GM18868 (cell line): ENCODE results near the gene TCF7L1.
"Not testable (repeated sequence)": the region's sequence is repeated elsewhere in the genome, so short reads cannot be mapped to it uniquely, and the experiment has no call there.

Experiments used
- ATAC-seq: cut with Tn5 transposase; IDR thresholded peaks from one replicate; pipeline ENCODE4 v1.9.1; 2021; ENCODE audit warnings: mild to moderate bottlenecking, moderate library complexity; ENCODE audit not compliant: unreplicated experiment

The TCF7L1 gene

DNA sequence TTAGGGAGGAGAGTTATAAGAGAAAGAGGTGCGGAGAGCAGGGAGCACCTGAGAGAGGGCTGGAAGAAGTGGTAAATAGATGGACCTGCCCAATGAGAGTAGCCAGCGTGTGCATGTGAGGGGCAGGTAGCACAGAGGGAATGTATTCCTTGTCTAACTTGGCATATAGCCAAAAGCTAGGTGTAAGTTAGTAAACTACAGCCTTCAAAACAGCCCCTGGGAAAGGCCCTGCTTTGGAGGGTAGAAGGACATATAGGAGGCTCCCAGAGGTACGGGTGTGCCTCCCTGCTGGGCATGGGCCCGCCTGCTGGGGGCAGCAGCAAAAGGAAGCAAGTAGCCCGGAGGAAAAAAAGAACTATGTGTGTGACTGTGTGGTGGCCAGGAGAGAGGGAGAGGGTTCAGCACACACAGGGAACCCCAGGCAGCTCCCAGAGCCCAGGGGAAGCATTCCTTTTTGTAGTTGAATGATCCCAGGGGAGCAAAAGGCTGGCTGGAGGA is 48.0 kb downstream of the TCF7L1 start:
- ATAC-seq: no peak

DNA sequence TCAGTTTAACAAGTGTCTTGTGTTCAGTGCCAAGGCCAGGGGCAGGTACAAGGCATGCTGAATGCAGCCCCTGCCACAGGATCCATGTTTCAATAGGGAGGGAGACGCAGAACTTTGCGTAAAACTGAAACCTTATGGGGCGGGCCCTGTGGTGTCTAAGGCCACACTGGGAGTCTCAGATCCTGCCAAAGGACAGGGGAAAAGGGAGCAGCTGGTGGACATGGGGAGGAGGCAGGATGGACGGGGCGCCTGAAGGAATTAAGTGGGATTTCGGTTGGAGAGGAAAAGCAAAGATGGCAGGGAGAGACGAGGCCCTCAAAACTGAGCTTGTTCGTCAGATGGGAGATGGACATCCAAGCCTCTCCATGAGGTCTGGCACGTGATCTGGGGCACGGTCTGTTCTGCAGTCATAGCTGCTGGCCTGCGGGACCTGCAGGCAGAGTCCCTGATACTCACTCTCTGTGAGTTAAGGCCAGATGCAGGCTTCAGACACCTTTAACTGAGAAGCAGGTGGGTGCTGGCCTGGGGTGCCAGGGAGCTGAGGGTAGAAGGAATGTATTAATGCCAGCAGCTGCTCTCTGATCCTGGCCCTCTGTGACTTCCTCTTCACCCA is 48.8 kb downstream of the TCF7L1 start:
- ATAC-seq: no peak

DNA sequence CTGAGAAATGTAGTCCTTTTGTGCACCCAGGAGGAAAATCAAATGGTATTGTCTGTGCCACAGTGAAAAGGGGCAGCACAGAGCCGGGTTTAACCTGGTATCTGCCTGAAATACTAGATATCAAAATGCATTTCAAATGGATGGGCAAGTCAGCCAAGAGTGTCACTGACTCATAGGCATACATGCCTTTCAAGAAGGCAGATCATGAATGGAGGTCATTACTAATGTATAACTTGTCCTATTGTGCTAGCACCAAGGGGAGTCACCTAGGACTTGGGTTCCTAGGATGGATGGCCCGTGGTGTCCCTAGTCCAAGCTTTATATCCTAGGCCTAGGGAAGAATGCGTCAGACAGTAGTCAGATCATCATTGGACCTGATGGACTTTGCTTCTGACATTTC is 49.9 kb downstream of the TCF7L1 start:
- no peak for ATAC-seq

DNA sequence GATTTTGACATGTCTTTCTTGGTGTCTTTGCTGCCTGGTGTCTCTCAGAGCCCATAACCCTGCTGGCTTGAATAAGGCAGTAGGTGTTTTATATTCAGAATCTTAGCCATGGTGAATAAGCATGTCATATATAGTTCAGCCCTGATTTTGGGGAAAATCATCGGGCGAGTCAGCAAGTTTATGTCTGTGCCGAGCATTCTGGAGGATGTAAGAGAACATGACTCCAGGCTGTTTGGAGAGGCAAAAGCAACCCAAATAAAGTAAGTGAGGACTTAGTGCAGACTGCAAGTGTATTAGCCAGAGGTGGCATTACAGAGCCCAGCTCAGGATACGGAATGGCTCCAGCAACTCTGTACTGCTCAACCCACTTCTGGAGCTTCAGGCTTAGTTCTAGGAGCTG is 50.3 kb downstream of the TCF7L1 start:
- no peak for ATAC-seq

DNA sequence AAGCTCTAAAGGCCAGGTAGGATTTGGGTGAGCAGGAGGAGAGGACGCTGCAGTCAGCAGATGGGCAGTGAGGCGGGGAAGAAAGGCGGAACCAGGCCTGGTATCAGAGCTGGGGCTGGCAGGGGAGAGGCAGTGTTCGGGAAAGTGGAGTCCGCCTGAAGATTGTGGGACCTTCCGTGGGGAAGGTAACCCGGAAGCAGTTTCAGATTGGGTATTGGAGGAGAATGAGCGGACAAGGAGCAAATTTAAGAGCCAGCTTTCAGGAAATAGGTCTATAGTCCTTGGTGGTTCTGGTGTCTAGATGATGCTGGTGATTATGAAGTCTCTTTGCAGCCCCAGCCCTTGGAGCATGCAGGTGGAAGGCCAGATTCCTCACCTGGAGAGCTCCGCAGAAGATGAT is 51.0 kb downstream of the TCF7L1 start:
- ATAC-seq: no peak

DNA sequence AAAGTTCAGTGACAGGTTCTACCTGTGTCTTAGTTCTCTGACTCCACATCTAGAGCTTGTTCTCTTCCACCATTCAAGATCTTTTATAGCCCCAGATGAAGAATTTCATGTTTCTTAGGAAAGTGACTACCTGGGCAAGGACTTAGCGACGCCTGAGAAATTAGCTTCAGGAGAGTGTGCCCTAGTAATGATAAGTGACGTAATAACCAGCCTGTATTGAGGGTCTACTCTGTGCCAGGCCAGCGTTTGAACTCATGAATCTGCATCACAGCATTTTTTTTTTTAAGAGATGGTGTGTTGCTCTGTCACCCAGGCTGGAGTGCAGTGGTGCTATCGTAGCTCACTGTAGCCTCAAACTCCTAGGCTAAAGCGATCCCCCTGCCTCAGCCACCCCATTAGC is 51.8 kb downstream of the TCF7L1 start:
- no peak for ATAC-seq

DNA sequence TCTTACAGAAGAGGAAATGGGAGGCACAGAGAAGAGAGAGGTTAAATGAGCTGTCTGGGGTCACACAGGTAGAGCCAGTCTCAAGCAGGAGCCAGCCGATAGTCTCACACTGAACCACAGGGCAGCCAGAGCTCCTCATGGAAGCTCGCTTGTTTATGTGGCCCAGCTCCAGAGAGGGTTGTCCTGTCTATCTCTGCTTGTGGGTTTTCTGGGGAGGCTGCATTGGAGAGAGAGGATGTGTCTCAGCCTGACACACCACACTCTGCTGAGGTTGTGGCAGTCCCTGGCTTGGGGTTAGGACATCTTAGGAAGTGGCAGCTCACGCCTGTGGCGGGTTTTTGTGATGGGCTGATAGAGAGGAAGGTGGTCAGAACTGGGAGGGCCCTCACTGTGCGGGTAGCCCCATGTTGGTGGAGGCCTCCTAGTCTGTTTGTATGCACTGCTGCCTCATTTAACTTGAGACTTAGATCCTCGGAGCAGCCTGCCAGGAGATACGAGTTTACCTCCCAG is 52.3 kb downstream of the TCF7L1 start:
- no peak for ATAC-seq

DNA sequence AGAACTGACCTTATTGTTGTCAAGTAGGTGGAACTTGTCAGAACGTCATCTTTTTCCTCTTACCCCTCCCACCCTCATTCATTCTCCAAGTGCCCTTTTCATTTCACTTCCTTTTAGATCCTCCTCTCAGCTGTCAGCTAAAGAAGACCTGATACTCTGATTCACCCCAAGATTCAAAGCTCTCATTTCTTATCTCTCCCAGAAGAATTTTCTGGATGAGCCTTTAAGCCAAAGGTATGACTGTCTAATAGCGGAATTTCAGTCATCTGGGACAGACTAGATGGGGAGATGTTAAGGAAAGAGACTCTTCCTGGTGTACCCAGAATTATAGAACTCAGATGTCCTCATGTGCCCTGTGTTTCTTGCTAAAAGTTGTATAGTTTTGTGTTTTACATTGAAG is 53.9 kb downstream of the TCF7L1 start:
- ATAC-seq: no peak

DNA sequence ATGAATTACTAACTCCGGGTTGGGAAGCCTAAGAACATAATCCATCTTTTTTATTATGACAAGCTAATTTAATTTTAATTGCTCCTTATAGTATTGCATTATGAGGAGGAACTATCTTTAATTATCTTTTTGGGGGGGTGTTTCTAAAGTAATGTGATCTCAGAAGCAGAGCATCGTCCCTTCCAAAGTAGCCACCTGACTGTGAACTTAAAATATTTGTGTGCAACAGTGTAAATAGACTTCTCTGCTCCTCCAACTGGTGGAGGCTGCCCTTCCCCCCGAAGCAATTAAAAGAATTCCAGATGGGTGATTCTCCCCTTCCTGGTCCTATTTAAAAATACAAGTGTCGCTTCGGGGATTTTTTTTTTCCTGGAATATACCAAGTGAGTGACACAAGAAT is 55.7 kb downstream of the TCF7L1 start:
- no peak for ATAC-seq

DNA sequence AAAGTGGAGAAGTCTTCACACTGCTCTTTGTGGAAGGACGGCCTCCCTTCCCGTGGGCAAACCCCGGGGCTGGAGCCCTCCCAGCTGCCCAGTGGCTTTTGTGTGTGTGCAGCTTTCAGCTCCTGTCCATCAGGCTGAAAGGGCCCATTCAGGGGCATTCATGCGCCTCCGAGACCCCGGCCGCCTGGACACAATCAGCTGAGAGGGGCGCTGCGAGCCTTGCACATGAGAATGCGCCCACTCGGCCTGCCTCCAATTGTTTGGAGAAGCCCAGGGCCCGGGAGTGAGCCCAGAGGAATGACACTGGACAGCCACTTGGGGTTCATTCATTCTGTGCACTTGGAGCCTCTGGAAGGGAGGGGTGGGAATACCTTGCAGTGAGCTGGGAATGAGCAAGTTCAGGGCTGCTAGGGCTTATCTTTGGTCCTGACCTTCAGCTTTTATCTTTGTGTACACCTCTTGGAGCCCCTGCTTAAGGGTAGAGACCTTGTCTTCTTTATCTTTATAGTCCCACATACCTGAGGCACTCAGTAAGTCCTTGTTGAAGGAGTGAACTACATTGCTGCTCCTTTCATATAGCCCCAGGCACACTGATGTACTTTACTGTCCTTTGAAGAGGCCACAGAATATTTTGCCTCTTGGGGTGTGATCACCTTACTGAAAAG is 56.5 kb downstream of the TCF7L1 start:
- no peak for ATAC-seq

DNA sequence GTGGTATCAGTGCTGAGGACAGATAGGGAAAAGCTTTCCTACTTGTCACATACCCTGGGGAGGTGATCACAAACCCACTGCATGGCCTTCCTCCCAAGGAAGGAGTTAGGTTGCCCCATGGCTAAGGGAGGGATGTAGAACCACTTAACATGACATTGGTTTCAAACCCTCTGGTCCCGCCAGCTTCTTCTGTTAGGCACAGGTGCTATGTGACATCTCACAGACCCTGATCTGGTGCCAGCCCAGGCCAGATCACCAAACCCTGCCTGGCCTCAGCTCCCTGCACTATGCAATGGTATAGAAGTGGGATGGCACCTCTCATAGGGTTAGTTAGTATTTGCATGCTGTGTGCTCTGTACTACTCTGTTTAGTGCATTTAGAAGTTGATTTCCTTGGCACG is 58.0 kb downstream of the TCF7L1 start:
- ATAC-seq: no peak

DNA sequence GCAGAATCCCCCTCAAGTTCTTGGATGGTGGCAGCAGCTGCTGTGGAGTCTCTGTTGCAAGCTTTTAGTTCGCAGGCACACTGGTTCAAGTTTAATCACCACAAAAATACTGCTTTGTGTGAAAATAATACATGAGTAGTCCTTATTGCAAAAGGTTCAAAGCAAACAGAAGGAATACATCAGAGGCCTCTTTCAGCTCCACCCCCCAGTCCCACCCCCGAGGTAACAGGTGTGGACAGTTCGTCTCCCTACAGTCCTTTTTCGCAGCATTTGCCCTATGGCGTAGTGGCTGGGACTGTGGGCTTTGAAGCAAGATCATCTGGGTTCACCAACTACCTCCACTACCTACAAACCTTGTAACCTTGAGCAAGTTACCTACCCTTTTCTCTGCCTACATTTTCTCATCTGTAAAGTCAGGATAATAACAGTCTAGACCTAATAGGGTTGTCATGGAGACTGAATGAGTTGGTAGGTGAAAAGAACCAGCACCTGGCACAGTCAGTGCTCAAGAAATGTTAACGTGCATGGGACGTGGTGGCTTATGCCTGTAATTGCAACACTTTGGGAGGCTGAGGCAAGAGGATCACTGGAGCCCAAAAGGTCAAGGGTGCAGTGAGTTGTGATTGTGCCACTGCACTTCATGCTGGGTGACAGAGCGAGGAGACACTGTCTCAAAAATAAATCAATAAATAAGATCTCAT is 61.7 kb downstream of the TCF7L1 start:
- no peak for ATAC-seq

DNA sequence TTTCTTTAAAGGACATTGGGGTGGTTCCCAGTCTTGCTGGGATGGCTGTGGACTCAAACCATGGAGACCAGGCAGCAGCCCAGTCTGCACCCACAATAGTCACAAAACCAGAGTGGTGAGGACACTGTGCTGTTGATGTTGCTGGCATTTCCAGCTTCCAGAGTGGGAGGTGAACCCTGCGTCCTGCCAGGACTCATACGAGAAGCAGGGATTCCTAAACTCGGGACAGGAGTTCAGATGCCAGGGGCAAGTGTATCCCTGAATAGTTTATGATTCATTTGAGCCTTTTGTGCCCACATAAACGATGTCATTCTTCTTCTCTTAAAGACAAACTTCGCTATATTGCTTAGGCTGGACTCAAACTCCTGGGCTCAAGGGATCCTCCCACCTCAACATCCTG is 62.8 kb downstream of the TCF7L1 start:
- no peak for ATAC-seq

DNA sequence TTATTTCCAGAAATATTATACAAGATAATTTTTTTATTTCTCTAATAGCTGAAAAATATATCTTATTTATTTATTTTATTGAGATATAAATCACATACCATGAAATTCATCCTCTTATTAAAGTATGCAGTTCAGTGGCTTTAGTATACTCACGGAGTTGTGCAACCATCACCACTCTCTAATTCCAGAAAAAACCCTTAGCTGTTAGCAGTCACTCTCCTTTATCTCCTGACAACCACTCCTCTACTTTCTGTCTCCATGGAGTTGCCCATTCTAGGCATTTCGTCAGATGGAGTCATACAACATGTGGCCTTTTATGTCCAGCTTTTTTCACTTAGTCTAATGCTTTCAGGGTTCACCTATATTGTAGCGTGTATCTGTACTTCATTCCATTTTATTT is 66.5 kb downstream of the TCF7L1 start:
- no peak for ATAC-seq

DNA sequence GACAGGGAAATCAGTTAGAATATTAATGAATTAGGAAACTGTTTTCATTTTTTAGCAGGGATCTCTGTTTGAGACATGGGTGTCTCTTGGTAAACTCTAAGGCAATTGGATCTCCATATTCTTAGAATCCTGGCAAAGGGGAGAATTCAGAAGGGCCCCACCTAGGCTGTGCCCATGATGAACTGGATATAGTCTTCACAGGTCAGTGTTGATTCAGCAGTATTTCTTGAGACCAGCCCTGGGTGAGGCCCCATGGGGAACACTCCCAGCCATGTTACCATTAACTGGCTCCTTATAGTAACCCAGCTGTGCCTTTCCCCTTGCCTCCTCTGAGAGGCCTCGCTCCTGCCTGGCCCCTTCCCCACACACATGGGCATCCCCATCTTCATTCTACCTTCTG is 76.7 kb downstream of the TCF7L1 start:
- no peak for ATAC-seq

DNA sequence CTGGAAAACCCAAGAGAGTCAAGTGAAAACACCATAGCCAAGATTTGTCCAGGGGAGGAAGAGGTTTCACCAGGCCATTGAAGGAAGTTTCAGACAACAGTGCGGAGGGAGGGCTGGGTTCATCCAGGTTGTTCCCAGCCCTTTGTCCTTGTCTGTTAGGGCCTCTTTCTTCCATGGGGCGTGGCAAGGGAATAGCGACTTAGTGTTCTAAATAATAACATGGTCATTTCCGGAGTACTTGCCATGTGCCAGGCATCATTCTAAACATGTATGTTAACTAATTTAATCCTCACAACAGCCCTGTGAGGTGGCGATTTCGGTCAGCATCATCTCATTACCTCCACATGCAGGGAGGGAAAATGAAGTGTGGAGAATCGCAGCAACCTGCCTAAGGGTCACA is 77.3 kb downstream of the TCF7L1 start:
- ATAC-seq: no peak

DNA sequence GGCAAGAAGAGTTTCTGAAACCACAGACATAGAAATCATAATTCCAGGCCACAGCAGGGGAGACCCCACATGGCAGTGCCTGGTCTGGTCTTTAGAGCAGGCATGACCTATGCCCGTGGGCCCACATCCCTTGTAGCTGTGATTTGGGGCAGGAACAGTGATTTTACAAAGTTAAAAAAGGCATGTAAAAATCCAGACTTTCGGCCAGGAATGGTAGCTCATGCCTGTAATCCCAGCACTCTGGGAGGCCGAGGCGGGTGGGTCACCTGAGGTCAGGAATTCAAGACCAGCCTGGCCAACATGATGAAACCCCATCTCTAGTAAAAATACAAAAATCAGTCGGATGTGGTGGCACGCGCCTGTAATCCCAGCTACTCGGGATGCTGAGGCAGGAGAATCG is 78.4 kb downstream of the TCF7L1 start:
- ATAC-seq: not testable (repeated sequence)

DNA sequence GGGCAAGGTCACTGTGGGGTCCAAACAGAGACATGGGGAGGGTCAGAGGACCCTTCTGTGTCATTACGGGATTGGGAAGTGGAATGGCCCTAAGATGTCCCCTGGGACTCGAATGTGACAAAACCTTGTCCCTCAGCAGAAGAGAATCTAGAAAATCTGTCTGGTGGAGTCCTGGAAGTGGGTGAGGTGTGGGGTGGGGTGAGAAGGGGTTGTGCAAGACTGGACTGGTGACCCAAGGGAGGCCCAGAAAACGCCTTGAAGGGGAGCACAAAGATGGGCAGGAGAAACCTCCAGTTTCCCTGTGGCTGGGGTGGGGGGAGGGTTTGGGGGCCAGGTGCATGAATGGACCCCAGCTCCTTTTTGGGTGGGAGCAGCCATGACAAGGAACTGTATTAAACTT is 79.6 kb downstream of the TCF7L1 start:
- ATAC-seq: no peak

DNA sequence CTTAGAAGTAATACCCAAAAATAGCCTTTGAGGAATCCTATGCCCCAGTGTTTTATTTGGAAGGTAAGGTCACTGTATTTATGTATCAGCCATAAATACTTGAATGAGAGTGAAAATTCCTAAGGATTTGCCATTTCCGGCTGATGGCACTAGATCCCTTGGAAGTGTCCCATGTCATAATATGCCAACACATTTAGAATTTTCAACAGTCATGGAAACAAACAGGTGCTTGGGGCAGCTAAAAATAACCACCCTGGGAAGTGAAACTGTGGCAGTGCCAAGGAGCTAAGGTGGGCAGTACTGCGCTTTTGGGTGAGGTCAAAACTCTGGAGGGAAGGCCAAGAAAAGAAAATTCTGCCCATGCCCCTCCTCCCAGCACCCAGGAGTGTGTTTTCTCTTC is 80.2 kb downstream of the TCF7L1 start:
- no peak for ATAC-seq

DNA sequence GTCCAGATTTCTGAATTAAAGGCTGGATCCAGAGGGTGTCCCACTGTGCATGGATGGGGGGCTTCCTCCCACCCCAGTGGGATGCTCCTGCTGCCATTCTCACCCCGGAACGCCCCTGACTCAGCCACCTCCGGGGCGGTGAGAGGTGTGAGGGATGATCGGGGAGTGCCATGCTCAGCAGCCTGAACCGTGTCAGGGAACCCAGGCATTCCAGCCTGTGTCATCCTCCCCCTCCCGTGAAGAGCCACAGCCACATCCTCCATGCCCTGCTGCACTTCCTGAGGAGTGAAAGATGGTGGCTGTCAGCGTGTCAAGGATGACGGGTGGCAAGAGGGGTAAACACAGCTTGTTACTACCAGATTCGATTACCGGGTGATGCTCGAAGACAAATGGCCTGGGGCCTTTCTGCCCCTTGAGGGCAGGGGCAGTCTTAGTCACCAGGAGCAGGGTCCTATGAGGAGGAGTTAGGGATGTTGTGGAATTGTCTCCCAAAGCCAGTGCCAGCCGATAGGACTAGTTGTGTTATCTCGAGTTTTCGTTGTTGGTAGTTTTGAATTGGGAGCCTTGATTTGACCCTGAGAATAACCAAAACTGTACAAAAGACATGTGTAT is 80.8 kb downstream of the TCF7L1 start:
- no peak for ATAC-seq

DNA sequence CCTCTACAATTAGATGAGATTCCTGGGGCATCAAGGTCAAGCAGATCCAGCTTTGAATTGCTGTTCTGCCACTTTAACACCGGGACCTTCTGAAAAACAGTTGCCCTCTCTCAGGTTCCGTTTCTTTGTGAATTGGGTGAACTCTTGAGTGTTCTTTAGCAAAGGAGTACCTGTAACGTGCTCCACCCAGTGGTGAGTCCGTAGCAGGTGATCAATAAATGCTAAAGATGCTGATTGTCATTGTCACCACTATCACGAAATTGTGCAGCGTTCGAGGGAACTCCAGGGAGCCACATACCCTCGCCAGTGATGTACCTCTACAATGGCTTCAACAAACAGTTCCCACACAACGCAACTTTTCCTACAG is 81.9 kb downstream of the TCF7L1 start:
- no peak for ATAC-seq
